GM10266 (cell line): ENCODE measurements around the gene MRPL50.
"Not testable (repeated sequence)": the region's sequence is repeated elsewhere in the genome, so short reads cannot be mapped to it uniquely, and the experiment has no call there.

Experiments
- DNase-seq: peaks from one replicate; pipeline ENCODE4 v3.0.0; 2012; ENCODE audit errors: extremely low spot score
- TF ChIP-seq, protein P1 (sequence below): IDR thresholded peaks from 2 replicates; pipeline ENCODE4 v1.5.1; 2012; ENCODE audit warnings: mild to moderate bottlenecking, low read depth; ENCODE audit not compliant: control insufficient read depth, insufficient read depth; ENCODE audit errors: missing control alignments

The MRPL50 gene

DNA sequence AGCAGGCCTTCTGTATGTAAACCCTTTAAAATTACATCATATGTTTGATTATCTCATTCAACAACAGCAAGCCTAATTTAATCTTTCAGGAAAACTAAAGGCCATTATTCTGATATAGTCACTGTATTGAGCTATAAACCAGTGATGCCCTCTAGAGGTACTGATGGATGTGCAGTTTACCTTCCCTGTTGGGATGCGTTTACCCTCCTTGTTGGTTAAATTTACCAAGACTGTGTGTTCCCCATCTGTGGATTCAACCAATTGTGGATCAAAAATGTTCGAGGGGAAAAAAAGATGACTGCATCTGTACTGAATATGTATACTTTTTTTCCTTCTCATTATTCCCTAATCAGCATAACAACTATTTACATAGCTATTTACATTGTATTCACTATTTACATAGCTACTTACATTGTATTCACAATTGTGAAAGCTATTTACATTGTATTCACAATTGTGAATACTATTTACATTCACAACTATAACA is 9.9 kb downstream of the MRPL50 start:
- TF ChIP-seq, protein P1, sequence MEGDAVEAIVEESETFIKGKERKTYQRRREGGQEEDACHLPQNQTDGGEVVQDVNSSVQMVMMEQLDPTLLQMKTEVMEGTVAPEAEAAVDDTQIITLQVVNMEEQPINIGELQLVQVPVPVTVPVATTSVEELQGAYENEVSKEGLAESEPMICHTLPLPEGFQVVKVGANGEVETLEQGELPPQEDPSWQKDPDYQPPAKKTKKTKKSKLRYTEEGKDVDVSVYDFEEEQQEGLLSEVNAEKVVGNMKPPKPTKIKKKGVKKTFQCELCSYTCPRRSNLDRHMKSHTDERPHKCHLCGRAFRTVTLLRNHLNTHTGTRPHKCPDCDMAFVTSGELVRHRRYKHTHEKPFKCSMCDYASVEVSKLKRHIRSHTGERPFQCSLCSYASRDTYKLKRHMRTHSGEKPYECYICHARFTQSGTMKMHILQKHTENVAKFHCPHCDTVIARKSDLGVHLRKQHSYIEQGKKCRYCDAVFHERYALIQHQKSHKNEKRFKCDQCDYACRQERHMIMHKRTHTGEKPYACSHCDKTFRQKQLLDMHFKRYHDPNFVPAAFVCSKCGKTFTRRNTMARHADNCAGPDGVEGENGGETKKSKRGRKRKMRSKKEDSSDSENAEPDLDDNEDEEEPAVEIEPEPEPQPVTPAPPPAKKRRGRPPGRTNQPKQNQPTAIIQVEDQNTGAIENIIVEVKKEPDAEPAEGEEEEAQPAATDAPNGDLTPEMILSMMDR: peak; percentile 14

DNA sequence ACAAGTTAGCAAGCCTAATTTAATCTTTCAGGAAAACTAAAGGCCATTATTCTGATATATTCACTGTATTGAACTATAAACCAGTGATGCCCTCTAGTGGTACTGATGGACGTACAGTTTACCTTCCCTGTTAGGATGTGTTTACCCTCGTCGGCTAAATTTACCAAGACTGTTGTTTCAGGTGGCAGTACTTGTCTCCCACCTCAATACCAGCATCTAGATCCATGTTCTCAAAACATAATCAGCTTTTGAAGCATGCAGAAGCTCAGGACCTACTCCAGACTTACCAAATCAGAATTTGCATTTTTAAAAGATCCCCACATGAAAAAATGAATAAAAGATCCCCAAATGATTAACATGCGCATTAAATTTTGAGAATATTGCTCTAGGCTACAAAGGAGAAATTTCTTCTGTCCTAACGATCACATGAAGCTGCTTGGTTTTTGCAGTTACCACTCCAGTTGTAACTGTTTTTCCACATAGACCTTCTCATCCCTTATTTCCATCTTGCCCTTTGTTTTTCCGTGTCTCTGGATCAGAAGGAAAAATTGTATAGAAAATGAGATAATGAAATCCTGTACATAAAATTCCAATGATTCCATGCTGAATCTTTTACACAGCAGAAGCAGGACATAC is 10.4 kb downstream of the MRPL50 start:
- DNase-seq: no peak
- TF ChIP-seq, protein P1: peak; percentile 29

More for the DNA sequence above, 9.9 kb downstream of the MRPL50 start:
- no peak for DNase-seq

DNA sequence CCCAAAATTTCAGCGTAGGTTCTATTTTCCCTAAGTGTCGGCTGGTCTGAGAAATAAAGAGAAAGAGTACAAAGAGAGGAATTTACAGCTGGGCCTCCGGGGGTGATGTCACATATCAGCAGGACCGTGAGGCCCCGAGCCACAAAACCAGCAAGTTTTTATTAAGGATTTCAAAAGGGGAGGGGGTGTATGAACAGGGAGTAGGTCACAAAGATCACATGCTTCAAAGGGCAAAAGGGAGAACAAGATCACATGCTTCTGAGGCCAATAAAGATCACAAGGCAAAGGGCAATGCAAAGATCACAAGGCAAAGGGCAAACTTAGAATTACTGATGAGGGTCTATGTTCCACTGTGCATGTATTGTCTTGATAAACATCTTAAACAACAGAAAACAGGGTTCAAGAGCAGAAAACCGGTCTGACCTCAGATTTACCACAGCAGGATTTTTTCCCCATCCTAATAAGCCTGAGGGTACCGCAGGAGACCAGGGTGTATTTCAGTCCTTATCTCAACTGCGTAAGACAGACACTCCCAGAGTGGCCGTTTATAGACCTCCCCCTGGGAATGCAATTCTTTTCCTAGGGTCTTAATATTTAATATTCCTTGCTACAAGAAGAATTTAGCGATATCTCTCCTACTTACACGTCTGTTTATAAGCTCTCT is 13.4 kb downstream of the MRPL50 start, which contains the start of gene BAAT:
TSS of gene BAAT (minus strand) at position 134 of the 664 bp plus-strand sequence. CDS start 13,602 bp downstream, outside the sequence.
- DNase-seq: not testable (repeated sequence)

DNA sequence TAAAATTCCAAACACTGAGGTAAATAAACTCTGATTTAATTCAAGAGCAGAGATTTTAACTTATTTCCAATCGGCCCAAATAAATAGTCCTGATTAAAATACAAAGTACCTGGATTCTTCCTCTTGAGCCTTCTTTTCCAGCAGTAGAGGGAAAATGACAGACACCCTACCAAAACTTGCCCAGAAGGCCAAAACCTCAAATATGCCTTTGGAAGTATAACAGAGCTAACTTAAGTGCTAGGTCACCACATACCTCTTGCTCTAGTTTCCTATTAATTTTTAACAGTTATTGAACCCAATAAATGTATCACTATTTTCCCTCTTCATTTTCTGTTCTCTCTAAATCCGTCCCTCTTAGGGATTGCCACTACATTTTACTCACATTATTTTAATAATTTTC is 15.1 kb downstream of the MRPL50 start:
- TF ChIP-seq, protein P1: no peak
- no peak for DNase-seq

DNA sequence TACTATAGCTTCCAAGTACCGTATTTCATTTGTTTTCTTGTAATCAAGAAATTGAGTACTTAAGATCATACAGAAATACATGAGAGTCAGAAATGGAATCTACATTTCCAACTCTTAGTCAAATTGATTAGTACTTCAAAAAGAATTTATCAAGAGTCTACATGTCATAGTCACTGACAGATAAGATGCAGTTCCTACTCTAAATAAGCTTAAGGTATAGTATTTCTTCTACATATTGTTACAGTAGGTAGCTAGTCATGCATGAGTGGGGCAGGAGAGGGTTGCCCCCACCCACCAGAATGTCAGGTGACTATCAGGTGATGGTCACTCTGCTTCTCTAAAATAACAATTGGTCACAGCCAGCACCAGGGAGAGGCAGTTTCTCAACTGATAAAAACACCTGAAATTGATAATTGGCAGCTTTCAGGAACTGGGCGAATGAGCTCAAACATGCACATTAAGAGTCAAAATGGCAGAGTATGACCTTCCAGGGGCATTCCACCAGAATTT is 16.5 kb downstream of the MRPL50 start:
- DNase-seq: no peak
- TF ChIP-seq, protein P1: no peak

DNA sequence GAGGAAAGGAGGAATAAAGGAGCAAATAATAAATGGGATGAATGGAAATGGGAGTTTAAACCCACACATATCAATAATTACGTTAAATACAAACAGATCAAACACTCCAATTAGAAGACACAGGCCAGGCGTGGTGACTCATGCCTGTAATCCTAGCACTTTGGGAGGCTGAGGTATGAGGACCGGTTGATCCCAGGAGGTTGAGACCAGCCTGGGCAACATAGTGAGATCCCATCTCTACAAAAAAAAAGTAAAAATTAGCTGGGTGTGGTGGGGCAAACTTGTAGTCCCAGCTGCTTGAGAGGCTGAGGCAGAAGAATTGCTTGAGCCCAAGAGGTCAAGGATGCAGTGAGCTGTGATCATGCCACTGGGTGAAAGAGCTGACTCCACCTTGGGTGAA is 17.3 kb downstream of the MRPL50 start:
- no peak for DNase-seq
- TF ChIP-seq, protein P1: no peak

DNA sequence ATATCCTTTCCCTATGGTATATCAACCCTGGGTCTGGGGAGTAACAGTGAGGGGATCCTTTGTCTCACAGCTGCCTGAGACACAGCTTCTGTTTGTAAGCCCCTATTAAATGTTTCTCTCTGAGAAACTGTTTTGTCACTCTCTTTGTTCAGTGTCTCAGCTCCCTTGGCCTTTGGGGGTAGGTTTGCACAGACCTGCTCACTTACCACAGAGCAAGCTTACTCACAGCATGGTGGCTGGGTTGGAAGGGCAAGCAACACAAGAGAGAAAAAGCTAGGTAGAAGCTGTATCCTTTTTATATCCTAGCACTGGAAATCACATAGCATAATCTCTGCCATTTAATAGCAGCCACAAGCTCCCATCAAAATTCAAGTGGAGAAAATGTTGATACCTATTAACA is 18.1 kb downstream of the MRPL50 start:
- TF ChIP-seq, protein P1: no peak

More for the DNA sequence above, 18.1 kb downstream of the MRPL50 start:
- no peak for DNase-seq
